Measurements from ENCODE around the gene RAMP3. TPM values are rescaled to one million over a fixed set of nuclear protein-coding genes. Genes with fewer than 3 reads are reported as not detected.

RAMP3 gene
- total and polyA plus RNA-seq, 10 of the 15 experiments (the other 5 are each of a cell fraction or from before 2014, with no cell fraction given), result not detected

GRCh38 chr7:45223078-45223477 is 65.5 kb downstream of the RAMP3 start (continued):
- no peak for TF ChIP-seq IKZF2 (IDR thresholded peaks at IDR 0.05)

GRCh38 chr7:45223728-45224630 is 66.4 kb downstream of the RAMP3 start:
- Histone ChIP-seq H3K4me2 (ENCODE audit: control insufficient read depth, insufficient read depth) (no peak overlapping the region), H3K4me1 (ENCODE audit: control insufficient read depth, insufficient read depth, low read length) (no peaks in the 10 kb centered on the region), H3K9me3 (replicated peaks; ENCODE audit: control insufficient read depth, insufficient read depth, low read length) (no peaks in the 10 kb centered on the region), H3K4me3 (no peak overlapping the region), H3K79me2 (ENCODE audit: control insufficient read depth, insufficient read depth, low read length) (no peaks in the 10 kb centered on the region), H3K27me3 (replicated peaks in 1 of 2; ENCODE audit: control insufficient read depth in 2 of 2, insufficient read depth in 2 of 2, low read length in 1 of 2) (peaks cover 0 to 5% of the 10 kb centered on the region in 2 experiments; a peak in 1 of 4 replicates), H3K9ac (ENCODE audit: control insufficient read depth, insufficient read depth, low read length) (no peak overlapping the region), H3K36me3 (ENCODE audit: control insufficient read depth in 2 of 2, insufficient read depth in 2 of 2, low read length in 1 of 2) (no peaks in the 10 kb centered on the region), H3K27ac (ENCODE audit: control insufficient read depth, insufficient read depth) (no peak overlapping the region), H2AFZ (ENCODE audit: control insufficient read depth, low read depth, low read length) (no peak overlapping the region), H4K20me1 (ENCODE audit: control insufficient read depth, insufficient read depth) (no peaks in the 10 kb centered on the region)
- ChIA-PET POLR2A (no interaction called here), RAD21 (ENCODE audit: unreplicated experiment) (no interaction called here), CTCF (no interaction called here), SMC1A (ENCODE audit: uncharacterized antibody, unreplicated experiment) (interaction anchor here (0.5 kb wide), 1 partner anchor 71 kb away, joined by 3 read pairs; no protein-coding TSS in a partner anchor)
- intact Hi-C loops (cut with micrococcal nuclease; ENCODE audit: unreplicated experiment) (no loop called here), in situ Hi-C loops (cut with MboI) (no loop called here)
- no TSS peak for BruUV-seq (replicated peaks)
- WGBS (ENCODE audit: insufficient coverage, insufficient replicate concordance, low lambda C conversion rate, missing lambda C conversion rate), result 42% methylated on average over 13 of the region's 13 CpGs
- ATAC-seq, result no peak
- DNase-seq (ENCODE audit: low read depth, low spot score), result no peak
- FAIRE-seq, result no peak
- TF ChIP-seq BACH1 (IDR thresholded peaks at IDR 0.05; ENCODE audit: borderline replicate concordance) (no peak), HDGF (IDR thresholded peaks at IDR 0.05) (no peak), TAF1 (IDR thresholded peaks at IDR 0.05; ENCODE audit: borderline replicate concordance, low read depth, low read length) (no peak), LARP7 (IDR thresholded peaks at IDR 0.05) (no peak), SPI1 (IDR thresholded peaks at IDR 0.05; ENCODE audit: borderline replicate concordance, insufficient read depth, low read depth, low read length) (no peak), BMI1 (IDR thresholded peaks at IDR 0.05; ENCODE audit: borderline replicate concordance) (no peak), ZZZ3 (IDR thresholded peaks at IDR 0.05; ENCODE audit: control insufficient read depth, insufficient read length, low read depth) (no peak), MTA3 (IDR thresholded peaks at IDR 0.05; ENCODE audit: borderline replicate concordance, low read length) (no peak), NFIC (IDR thresholded peaks at IDR 0.05; ENCODE audit: low read depth, low read length) (no peak), BRCA1 (IDR thresholded peaks at IDR 0.05; ENCODE audit: low read depth, low read length) (no peak), MYB (IDR thresholded peaks at IDR 0.05; ENCODE audit: borderline replicate concordance, low read depth, low read length) (no peak), NR2C1 (IDR thresholded peaks at IDR 0.05) (no peak), NFYB (IDR thresholded peaks at IDR 0.05; ENCODE audit: insufficient read depth, low read depth, low read length) (no peak), NR2F1 (conservative IDR thresholded peaks at IDR 0.05) (no peak), HDAC2 (IDR thresholded peaks at IDR 0.05) (no peak), SKIL (IDR thresholded peaks at IDR 0.05; ENCODE audit: low read depth, poor library complexity, severe bottlenecking) (no peak), NFYA (IDR thresholded peaks at IDR 0.05; ENCODE audit: borderline replicate concordance, low read depth, low read length) (no peak), ZBTB11 (CRISPR knock-in tag; IDR thresholded peaks at IDR 0.05) (no peak)

Data from GM12878 (cell line).